ENCODE measurements around the gene MANF. TPM values are rescaled to one million over a fixed set of nuclear protein-coding genes. Genes with fewer than 3 reads are reported as not detected.

MANF gene
- total RNA-seq, 4 donors from 2014 or later, result 35.9 to 97.7 (median 72.6) TPM

- WGBS, 2 donors, result 76 to 81% methylated on average over 5 of the region's 5 CpGs
Measured at GRCh38 chr3:51373658-51374421, 11.3 kb upstream of the MANF start.

GRCh38 chr3:51374456-51374855 is 10.6 kb upstream of the MANF start:
- no peak overlapping the region for H3K27ac ChIP-seq
- no peak for DNase-seq
- 93 to 95% methylated on average over 8 of the region's 11 CpGs for WGBS, 2 donors
- intact Hi-C loops (cut with DNase I), result loop anchor here (10.0 kb wide), 2 partner anchors 280 to 410 kb away; no protein-coding TSS in a partner anchor
- no peaks in the 10 kb centered on the region for H3K36me3 ChIP-seq
- TF ChIP-seq CTCF (IDR thresholded peaks at IDR 0.05), result no peak
- no peak for TF ChIP-seq POLR2A (IDR thresholded peaks at IDR 0.05)
- no peak overlapping the region for H3K4me3 ChIP-seq
- no peaks in the 10 kb centered on the region for H3K27me3 ChIP-seq
- H3K9me3 ChIP-seq, result no peaks in the 10 kb centered on the region
- no peaks in the 10 kb centered on the region for H3K4me1 ChIP-seq

More at GRCh38 chr3:51373658-51374421, 11.3 kb upstream of the MANF start:
- Histone ChIP-seq H3K4me1 (no peaks in the 10 kb centered on the region), H3K4me3 (no peak overlapping the region), H3K36me3 (no peaks in the 10 kb centered on the region), H3K9me3 (no peaks in the 10 kb centered on the region), H3K27ac (no peak overlapping the region), H3K27me3 (no peaks in the 10 kb centered on the region)
- no peak for DNase-seq
- no peak for TF ChIP-seq POLR2A (IDR thresholded peaks at IDR 0.05)
- TF ChIP-seq CTCF (IDR thresholded peaks at IDR 0.05), result no peak
- intact Hi-C loops (cut with DNase I), result loop anchor here (10.0 kb wide), 2 partner anchors 279 to 409 kb away; no protein-coding TSS in a partner anchor

GRCh38 chr3:51375136-51375535 is 10.0 kb upstream of the MANF start:
- no peaks in the 10 kb centered on the region for H3K36me3 ChIP-seq
- DNase-seq, result no peak
- intact Hi-C loops (cut with DNase I), result loop anchor here (10.0 kb wide), 2 partner anchors 280 to 410 kb away; no protein-coding TSS in a partner anchor
- no peaks in the 10 kb centered on the region for H3K4me1 ChIP-seq
- TF ChIP-seq POLR2A (IDR thresholded peaks at IDR 0.05), result no peak
- no peak for TF ChIP-seq CTCF (IDR thresholded peaks at IDR 0.05)
- no peaks in the 10 kb centered on the region for H3K9me3 ChIP-seq
- H3K27ac ChIP-seq, result no peak overlapping the region
- no peaks in the 10 kb centered on the region for H3K27me3 ChIP-seq
- H3K4me3 ChIP-seq, result no peak overlapping the region

- H3K27me3 ChIP-seq, result no peaks in the 10 kb centered on the region
- no peaks in the 10 kb centered on the region for H3K4me1 ChIP-seq
- TF ChIP-seq CTCF (IDR thresholded peaks at IDR 0.05) (no peak), POLR2A (IDR thresholded peaks at IDR 0.05) (no peak)
- no peak for DNase-seq
- intact Hi-C loops (cut with DNase I), result loop anchor here (10.0 kb wide), 2 partner anchors 281 to 411 kb away; no protein-coding TSS in a partner anchor
- H3K9me3 ChIP-seq, result no peaks in the 10 kb centered on the region
- 77 to 84% methylated on average over 8 of the region's 8 CpGs for WGBS, 2 donors
- H3K4me3 ChIP-seq, result no peak overlapping the region
- H3K27ac ChIP-seq, result no peak overlapping the region
- H3K36me3 ChIP-seq, result no peaks in the 10 kb centered on the region
Measured at GRCh38 chr3:51375571-51375970, 9.5 kb upstream of the MANF start.

GRCh38 chr3:51378065-51378464 is 7.0 kb upstream of the MANF start:
- no peaks in the 10 kb centered on the region for H3K27me3 ChIP-seq
- DNase-seq, result no peak
- H3K27ac ChIP-seq, result no peak overlapping the region
- intact Hi-C loops (cut with DNase I), result loop anchor here (10.0 kb wide), 2 partner anchors 283 to 413 kb away; no protein-coding TSS in a partner anchor
- H3K9me3 ChIP-seq, result no peaks in the 10 kb centered on the region
- no peak overlapping the region for H3K4me3 ChIP-seq
- no peaks in the 10 kb centered on the region for H3K36me3 ChIP-seq
- WGBS, 2 donors, result 40 to 90% methylated on average over 2 of the region's 5 CpGs
- TF ChIP-seq POLR2A (IDR thresholded peaks at IDR 0.05) (no peak), CTCF (IDR thresholded peaks at IDR 0.05) (no peak)
- peaks cover 0 to 1% (median 0%) of the 10 kb centered on the region in 3 donors for H3K4me1 ChIP-seq
